NCI-H2029 (cell line): Measurements from ENCODE around the gene IL1RAP.
"Not testable (repeated sequence)": the region's sequence is repeated elsewhere in the genome, so short reads cannot be mapped to it uniquely, and the experiment has no call there.

ENCODE experiments used
- DNase-seq: peaks from one replicate; lab custom pipeline; 2025; lab: John Stamatoyannopoulos, UW

The IL1RAP gene

DNA sequence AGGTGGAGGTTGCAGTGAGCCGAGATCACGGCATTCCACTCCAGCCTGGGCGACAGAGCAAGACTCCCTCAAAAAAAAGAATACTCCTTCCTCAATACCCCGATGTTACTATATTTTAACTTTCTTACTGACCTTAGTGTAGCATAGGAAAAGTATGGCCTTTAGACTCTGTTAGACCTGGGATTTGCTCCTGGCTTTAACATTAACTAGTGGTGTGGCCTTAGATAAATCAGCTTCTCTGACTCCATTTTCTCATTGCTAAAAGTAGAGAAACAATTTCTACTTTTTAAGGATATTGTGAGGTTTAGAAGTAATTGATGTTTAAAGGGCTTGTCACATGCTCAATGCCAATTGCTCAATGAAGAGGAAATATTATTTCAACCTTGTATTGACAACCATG, 7.6 kb upstream of the IL1RAP start:
- DNase-seq = no peak

DNA sequence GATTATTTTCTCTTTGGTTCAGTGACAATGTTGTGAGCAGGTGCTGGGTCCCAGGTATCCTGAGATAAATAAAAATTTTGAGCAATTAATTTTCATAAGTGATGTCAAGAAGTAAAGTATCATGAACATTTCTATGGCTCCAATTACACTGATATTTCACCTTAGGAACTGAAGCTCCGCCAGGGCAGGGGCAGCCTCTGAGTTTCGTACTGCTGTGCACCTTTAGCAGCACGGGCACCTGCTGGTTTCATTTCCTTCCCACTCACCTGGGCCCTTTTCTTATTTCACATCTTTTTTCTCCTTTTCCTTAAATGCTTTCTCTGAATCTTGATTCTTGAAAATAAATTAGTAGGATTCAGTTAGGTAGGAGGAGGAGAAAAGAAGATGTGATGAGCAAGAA, 1.2 kb upstream of the IL1RAP start:
- DNase-seq = no peak

DNA sequence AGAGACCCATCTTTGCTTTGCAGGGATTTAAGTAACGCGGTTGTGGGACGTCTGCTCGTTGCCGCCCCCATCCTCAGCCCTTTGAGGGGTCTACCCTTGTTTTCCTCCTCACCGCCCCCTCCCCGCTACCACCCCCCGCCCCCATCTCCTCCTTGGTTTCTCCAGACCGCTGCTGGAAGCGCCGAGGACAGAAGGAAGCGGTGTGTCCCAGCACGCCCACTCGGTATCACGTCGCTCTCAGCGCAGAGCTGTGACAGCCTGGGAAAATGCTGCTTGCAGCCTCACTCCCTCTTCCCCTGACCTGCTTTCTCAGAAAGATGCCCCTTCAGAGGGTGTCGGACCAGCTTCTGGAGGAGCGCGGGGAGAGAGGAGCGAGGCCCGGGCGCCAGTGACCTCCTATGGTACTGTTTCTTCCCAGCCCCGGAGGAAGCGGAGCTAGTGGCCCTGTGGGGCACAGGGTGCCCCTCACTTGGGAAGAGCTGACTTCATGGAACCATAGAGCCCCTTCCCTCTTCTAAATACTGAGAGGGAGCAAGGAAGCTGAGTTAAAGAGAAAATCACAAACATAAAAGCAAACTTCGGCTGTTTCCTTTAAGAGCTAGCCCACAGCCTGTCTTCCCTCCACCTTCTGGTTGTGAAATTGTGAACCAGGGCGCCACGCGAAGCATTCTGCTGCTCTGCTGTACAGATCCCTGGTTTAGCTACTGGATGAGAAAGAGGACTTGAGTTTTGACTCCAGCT, 698 bp downstream of the IL1RAP start:
- DNase-seq = no peak

DNA sequence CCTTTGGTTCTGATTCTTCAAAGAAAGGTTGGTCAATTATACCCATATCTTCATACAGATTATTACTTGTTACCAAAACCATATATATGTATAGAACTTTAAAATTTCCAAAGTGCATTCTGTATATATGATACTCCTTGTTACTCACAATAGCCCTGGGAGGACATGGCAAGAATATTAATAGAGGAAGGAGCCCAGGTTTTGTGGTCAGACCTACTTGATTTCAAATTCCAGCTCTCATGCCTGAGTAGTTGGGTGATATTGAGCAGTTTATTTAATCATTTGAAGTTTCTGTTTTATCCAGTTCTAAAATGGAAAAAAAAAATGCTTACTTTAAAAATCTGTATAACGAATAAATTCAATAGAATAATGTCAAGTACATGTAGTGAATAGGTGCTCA, 2.5 kb downstream of the IL1RAP start:
- DNase-seq = no peak

DNA sequence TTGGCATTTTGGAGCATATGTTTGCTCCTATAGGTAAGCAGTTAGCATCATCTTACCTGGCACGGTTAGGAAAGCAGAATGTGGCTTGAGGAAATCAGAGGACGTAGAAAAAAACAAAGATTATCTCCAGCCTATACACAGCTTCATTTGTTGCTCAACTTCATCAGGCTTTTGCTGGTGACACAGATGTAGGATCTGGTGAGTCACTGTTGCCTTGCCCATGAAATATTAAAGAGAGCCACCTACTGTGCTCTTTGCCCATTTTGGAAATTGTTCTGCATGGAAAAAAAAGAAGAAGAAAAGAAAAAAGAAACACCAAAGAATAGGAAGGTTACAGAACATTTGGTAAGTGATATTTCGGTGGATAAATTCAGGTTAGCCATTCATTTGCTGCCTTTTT, 3.8 kb downstream of the IL1RAP start:
- no peak for DNase-seq

DNA sequence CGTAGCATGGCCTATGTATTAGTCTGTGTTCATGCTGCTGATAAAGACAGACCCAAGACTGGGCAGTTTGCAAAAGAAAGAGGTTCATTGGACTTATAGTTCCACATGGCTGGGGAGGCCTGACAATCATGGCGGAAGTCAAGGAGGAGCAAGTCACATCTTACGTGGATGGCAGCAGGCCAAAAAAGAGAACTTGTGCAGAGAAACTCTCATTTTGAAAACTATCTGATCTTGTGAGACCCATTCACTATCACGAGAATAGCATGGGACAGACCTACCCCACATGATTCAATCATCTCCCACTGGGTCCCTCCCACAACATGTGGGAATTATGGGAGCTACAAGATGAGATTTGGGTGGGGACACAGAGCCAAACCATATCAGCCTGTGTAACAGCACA, 4.6 kb downstream of the IL1RAP start:
- not testable (repeated sequence) for DNase-seq

DNA sequence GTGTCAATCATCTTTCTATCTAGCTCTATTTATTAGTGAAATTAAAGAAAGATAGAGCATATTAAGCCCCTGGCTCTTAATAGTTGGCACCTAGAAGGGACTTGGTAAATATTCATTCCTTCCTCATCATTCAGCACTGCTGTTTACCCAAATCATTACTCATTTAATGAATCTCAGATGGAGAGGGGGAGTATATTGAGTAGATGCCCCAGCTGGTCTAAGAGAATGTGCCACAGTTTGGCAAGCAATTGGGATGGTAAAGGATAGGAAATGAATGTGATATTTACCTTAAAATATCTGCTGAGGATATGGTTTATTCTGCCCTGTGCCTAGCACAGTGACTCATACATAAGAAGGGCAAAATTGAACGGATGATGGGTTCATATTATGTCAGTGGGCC, 6.0 kb downstream of the IL1RAP start:
- DNase-seq = no peak

DNA sequence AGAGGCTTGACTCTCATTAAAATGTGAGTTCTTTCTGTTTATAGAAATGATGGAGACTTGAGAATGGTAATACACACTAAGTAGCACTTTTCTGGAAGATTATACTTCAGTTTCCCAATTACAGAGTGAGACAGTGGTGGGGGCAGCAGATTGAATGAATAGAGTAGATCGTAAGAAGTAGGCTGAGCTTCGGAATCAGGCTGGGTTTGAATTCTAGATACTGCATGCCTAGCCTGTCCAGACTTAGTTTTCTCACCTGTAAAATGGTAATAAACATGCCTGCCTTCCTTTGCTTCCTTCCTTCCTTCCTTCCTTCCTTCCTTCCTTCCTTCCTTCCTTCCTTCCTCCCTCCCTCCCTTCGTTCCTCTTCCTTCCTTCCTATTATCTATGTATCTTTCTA, 8.1 kb downstream of the IL1RAP start:
- DNase-seq = no peak

DNA sequence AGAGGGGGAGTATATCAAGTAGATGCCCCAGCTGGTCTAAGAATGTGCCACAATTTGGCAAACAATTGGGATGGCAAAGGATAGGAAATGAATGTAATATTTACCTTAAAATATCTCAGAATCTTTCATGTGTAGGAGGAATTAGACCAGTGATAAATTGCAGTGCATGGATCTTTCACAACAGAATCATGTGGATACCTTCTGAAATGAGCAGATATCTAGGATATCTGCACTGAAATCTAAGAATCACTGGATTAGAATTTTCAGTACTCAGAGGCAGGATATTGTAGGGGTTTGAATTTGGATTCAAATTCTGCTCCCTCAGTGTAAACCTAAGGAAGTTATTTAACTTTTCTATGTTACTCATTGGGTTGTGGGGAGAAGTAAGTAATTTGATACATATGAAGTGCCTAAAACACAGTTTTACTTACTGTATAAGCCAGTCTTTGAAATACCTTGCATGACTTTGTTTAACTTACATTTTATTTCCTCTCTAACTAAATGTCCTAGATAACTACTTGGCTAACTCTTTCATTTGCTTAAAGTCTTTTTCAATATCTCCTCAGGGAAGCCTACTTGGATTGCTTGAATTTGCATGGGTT, 8.8 kb downstream of the IL1RAP start:
- DNase-seq = no peak

DNA sequence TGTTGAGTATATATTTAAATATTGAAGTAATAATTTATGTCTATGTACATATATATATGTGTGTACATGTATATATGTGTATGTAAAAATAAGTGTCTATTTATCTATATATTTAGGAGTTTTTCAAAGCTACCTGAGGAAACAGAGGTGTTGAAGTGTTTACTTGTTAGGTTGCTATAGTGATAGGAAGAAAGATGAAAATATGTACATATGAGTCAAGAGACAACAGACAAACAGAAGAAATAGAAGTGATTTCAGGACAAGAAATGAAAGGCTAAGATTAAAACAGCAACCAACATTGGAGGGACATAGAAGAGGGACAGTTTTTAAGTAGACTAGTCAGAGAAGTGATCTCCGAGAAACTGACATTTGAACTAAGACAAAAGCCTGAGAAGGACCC, 11.1 kb downstream of the IL1RAP start:
- no peak for DNase-seq

DNA sequence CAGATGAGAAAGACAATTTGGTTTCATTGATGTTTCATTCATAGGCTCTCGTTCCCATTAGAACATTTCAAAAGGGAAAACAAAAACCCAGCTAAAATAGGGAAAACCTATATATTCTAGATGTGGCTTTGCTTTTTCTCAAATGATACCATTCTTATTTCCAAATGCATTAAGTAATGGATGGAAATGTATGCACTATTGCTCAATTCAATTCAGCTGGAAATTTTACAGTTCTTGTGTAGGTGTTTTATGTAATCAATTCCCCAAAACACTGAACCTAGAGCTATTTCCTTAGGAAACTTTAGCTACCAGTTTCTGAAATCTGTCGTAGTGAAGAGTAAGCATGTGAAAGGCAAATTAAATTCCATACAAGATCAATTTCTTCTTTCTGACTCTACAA, 11.7 kb downstream of the IL1RAP start:
- DNase-seq = no peak

DNA sequence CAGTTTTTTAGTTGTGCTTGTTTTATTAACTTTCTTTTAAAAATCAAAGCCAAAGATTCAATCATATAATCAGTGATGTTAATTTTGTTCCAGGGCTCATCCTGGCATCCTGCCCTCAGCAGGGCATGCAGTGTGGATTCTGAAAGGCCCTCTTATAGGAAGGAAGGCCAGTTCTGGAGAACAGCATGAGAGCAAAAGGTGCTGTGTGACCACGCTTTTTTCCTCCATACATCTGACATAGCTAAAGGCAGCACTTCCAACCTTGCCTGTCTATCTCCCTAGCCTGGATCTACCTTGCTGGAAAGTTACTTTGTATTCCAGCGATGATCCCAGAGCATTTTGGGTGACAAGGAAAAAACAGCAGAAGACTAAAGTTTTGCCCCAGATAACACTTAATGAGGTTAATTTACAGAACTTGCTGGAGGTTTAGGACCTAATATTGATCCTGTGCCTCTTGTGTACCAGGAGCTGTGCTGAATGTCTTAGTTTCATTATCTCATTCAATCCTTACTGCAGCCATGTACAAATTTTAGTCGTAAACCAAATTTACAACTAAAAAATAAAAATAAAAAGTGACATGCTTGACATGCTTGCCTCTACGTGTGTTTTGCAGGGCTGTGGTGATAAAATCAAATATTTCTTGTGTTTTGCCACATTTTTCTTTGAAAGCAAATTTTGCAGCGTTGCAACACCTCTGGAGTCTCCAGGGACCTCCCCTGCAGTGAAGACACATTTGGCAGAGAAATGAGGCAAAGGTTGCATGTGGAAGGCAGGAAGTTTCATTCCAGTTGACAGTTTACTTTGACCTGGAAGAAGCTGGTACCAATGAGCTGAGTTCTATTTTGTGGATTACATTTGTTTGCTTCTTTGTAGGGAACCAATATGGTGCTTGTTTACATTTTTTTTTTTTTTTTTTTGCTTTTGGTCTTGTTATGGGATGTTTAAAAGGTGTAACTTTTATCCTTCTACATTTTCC, 13.2 kb downstream of the IL1RAP start:
- no peak for DNase-seq

DNA sequence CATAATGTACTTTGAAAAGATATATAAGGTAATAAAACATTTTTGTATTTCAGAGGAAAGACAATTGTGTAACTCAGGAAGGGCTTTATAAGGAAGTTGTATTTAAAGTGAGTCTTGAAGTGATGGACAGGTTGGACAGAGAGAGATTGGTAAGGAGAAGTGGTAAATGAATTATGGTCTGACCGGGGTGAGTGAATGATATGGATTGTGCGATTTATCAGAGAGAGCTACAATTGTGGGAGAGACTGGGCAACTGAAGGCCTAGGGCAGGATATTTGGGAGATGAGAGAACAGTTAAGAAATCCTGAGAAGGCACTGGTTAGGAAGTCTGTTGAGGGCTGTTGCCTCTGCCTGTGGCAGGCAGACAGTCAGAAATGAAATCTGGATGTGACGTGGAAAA, 14.8 kb downstream of the IL1RAP start:
- DNase-seq = no peak

DNA sequence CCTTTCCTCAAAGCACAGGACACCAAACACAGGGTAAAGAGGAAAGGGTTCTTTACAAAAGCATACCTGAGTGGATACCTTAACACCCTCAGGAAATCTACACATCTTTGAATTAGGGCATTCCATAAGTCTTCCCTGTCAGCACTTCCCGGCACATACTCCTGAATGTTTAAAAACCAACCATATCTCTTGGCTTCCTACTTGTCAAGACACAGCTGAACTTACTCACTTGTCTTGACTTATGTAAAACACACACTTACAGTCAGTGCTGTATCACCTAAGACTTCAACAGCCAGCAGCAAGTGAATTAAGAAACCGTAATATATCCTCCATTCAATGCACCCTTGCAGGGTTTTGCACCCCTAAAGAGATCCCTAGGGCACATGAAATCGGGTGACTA, 17.5 kb downstream of the IL1RAP start:
- DNase-seq = no peak

DNA sequence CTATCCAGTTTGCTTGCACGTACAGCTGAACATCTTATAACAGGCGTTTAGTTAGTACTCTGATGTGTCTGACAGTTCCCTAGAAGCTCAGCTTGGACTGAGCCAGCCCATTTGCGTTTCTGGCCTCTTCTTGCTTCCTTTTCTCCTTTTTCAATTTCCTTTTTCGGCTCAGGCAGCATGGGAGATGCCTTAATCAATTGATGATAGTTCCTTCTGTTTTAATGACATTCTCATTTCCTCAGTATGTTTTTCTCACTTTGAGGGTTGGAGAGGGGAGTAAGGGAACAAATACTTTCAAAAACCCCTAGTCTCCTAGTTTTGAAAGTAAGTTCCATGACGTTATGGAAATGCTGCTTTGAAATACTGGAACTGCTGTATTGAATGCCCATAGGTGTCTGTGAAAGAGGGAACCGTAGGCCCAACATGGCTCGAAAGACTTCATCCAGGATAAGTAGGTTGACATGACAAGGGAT, 18.9 kb downstream of the IL1RAP start:
- DNase-seq = no peak

DNA sequence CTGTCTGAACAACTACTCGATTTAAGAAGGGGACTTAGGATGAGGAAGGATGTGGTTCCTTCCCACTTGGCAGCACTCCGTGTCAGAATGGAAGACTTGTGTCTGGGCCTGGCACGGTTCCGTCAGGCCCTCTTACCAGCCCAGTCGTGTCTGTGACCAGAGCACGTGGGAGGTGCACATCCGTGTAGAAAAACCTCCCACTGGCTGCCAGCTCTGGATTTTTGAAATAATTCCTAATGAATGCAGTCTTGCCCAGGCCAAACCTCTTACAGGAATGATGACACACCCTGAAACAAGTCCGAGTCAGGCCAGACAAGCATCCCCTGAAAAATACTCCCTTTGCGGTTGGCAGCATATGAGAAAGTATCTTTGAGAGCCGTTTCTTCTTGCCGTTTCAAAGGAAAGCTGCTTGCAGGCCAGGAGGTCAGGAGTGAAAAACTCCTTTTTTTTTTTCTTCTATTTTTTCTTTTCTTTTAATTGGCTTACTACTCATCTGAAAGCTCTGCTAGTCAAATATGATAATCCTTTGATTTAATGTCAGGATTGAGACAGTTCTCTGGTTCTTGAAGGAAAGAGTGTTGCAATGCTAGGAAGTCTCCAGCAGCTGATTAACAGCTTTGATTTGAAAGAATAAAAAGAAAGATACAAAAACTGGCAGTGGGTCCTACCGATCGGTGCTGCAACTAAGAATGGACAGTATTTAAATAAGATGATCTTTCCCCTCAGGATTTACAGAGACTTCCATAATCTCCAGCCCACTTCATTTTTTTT, 19.8 kb downstream of the IL1RAP start:
- no peak for DNase-seq

DNA sequence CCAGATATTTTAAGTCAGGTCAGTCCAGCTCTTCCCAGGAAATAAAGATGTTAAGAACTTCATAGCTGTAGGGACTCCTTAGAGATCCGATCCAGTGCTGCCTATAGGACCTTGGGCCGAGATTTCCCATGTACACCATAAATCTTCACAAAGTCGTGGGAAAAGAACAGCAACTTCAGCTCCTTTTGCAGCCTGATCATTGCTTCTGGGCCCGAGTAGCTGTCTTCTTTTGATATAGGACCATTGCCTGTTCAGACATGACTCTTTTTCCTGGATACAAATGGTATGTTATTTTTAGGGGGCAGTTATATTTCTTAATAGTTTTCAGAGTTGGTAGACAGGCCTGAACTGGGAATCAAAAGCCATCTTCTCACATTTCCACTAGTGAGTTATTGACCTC, 20.5 kb downstream of the IL1RAP start:
- DNase-seq = no peak

DNA sequence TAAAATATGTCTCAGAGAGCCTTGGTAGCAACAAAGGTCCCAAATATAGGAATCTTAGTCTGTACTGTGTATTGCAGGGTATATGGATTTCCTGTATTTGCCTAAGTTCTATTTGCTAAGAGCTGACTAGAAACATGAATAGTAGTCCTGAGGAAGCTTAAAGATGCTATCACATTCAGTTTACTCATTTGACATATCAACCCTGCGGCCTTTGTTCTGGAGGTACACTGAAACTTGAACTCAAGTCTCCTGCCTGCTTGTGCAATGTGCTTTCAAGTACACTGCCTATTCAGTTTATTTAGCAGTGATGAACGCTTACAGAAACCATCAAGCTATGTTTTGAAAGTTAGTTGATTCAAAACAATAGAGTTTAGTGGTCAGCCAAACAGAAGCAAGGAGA, 21.1 kb downstream of the IL1RAP start:
- DNase-seq = no peak

DNA sequence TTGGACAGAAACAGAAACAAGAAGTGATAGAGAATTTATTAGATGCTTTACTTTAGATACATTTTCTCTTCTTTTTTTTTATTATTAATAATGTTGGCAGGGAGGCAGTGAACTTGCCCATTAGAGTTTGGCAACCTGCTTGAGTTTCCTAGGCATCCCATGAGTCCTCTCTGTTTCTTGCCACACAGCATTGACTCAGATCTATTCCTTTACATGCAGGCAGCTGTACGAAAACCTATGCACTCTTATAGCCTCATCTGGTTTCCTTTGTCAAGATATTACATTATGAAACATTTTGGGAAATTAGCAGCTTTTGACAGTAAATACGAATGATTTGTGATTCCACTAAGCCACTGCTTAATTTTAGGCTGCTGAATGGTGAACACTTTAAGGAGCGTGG, 23.3 kb downstream of the IL1RAP start:
- no peak for DNase-seq

DNA sequence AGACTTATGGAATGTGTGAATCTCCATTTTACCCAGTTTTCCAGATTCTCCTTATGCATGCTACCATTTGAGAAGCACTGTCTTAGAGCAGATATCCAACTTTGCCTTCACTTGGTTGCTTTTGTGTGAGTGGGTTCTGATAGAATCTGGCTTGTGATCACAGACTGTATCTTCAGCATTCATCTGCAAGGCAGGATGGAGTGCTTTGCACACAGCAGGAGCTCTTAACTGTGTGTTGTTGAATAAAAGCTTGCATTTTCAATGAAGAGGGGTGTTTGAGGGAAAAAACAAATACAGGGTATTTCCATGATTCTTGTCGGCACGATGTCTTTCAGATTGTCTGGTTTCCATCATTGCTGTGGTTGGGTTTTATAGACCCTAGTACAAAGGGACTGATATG, 24.4 kb downstream of the IL1RAP start:
- no peak for DNase-seq

DNA sequence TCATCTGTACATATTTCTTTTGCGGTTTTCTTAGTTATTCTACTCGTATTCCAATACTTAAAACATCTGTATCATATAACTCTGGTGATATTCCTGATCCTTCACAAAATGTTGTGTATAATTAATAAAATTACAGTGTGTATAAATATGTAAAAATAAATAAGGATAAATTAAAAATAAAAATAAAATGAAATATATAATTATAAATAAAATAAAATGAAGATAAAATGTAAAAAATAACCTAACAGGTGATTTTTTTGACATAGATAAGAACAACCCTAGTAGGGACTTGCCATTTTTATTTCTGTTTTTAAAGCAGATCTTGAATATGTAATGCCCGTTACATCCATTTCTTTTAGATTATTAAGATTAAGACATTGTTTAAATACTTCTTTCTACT, 25.6 kb downstream of the IL1RAP start:
- DNase-seq = no peak

DNA sequence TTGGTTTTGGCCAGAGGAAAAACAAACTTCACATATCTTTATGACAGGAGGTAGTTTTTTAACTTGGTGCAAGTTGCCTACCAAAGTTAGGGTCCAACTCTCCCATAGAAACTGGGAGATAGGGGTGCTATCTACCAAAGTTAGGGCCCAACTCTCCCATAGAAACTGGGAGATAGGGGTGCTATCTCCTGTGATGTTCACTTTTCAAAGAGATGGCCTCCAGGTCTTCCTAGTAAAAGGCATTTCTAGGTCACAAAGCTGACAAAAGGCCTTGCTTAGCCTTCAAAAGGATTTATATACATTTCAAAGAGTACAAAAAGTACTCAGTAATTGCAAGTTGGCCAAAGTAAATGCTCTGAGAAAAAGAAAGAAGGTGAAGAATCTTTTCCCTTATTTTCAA, 27.1 kb downstream of the IL1RAP start:
- DNase-seq = no peak
